ENCODE measurements around the gene FLNB.

DNA sequence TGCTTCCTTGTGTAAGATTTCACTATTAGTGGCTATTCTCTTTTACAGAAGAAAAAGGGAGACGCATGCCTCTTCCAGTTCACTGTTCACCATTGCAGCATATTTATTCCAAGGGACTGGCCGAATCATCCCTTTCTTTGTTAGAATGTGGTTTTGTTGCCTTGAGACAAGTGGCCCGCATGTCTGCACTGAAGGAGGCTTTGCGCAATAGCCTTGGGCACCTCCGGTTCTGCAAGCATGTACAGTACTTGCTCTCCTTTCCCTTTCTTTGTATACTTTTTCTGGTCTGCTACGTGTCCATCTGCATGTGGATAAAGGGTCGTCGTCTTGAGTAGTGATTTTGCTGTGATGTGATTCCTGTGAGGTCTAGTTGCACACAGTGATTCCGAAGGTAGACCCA is 43.0 kb downstream of the FLNB start:
- TF ChIP-seq EZH2 (IDR thresholded peaks at IDR 0.05; ENCODE audit: insufficient read depth, poor library complexity, severe bottlenecking) (no peak), EZH2phosphoT487 (IDR thresholded peaks at IDR 0.05; ENCODE audit: insufficient read depth, low read depth) (no peak)

All from GM23248 (cell line).